ENCODE measurements around the gene TAMALIN.

DNA sequence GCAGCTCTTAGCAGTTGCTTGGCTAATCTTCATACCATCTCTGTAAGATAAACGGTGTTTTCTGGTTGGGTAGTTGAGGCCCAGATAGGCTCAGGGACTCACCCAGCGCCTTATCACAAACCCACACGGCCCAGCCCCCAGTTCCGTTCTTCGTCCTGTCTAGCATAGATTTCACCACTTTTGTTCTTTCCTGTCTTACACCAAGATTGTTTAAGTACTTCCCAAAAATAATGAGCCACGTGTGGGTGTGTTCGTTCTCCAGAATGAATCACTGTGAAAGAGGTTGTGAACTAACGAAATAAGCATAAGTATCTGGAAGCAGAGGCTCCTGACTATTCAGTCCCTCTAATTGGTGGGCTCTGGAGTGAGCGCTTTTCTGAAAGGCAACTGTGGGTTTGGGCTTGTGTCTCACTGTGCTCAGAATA, 33.9 kb upstream of the TAMALIN start:
- TF ChIP-seq, protein P1, sequence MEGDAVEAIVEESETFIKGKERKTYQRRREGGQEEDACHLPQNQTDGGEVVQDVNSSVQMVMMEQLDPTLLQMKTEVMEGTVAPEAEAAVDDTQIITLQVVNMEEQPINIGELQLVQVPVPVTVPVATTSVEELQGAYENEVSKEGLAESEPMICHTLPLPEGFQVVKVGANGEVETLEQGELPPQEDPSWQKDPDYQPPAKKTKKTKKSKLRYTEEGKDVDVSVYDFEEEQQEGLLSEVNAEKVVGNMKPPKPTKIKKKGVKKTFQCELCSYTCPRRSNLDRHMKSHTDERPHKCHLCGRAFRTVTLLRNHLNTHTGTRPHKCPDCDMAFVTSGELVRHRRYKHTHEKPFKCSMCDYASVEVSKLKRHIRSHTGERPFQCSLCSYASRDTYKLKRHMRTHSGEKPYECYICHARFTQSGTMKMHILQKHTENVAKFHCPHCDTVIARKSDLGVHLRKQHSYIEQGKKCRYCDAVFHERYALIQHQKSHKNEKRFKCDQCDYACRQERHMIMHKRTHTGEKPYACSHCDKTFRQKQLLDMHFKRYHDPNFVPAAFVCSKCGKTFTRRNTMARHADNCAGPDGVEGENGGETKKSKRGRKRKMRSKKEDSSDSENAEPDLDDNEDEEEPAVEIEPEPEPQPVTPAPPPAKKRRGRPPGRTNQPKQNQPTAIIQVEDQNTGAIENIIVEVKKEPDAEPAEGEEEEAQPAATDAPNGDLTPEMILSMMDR (conservative IDR thresholded peaks at IDR 0.05; ENCODE audit: low read depth in 2 of 2): no peak
- no peak for TF ChIP-seq EZH2phosphoT487 (IDR thresholded peaks at IDR 0.05; ENCODE audit: unreplicated experiment)
- no peak for TF ChIP-seq EZH2 (IDR thresholded peaks at IDR 0.05; ENCODE audit: low read depth, unreplicated experiment)
- no peak for TF ChIP-seq JUNB (IDR thresholded peaks at IDR 0.05; ENCODE audit: unreplicated experiment)
- TF ChIP-seq ZNF114 (CRISPR knock-in tag; IDR thresholded peaks at IDR 0.05): no peak
- TF ChIP-seq, protein P2, sequence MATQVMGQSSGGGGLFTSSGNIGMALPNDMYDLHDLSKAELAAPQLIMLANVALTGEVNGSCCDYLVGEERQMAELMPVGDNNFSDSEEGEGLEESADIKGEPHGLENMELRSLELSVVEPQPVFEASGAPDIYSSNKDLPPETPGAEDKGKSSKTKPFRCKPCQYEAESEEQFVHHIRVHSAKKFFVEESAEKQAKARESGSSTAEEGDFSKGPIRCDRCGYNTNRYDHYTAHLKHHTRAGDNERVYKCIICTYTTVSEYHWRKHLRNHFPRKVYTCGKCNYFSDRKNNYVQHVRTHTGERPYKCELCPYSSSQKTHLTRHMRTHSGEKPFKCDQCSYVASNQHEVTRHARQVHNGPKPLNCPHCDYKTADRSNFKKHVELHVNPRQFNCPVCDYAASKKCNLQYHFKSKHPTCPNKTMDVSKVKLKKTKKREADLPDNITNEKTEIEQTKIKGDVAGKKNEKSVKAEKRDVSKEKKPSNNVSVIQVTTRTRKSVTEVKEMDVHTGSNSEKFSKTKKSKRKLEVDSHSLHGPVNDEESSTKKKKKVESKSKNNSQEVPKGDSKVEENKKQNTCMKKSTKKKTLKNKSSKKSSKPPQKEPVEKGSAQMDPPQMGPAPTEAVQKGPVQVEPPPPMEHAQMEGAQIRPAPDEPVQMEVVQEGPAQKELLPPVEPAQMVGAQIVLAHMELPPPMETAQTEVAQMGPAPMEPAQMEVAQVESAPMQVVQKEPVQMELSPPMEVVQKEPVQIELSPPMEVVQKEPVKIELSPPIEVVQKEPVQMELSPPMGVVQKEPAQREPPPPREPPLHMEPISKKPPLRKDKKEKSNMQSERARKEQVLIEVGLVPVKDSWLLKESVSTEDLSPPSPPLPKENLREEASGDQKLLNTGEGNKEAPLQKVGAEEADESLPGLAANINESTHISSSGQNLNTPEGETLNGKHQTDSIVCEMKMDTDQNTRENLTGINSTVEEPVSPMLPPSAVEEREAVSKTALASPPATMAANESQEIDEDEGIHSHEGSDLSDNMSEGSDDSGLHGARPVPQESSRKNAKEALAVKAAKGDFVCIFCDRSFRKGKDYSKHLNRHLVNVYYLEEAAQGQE (IDR thresholded peaks at IDR 0.05; ENCODE audit: unreplicated experiment): no peak
- TF ChIP-seq NANOG (IDR thresholded peaks at IDR 0.05; ENCODE audit: borderline replicate concordance): no peak
- TF ChIP-seq, protein P3, sequence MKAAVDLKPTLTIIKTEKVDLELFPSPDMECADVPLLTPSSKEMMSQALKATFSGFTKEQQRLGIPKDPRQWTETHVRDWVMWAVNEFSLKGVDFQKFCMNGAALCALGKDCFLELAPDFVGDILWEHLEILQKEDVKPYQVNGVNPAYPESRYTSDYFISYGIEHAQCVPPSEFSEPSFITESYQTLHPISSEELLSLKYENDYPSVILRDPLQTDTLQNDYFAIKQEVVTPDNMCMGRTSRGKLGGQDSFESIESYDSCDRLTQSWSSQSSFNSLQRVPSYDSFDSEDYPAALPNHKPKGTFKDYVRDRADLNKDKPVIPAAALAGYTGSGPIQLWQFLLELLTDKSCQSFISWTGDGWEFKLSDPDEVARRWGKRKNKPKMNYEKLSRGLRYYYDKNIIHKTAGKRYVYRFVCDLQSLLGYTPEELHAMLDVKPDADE (IDR thresholded peaks at IDR 0.05): no peak
